Measurements from ENCODE around the gene PRDM15. TPM values are rescaled to one million over a fixed set of nuclear protein-coding genes. Genes with fewer than 3 reads are reported as not detected.

PRDM15 gene
- total RNA-seq, 1 experiment from 2014 or later, result 9.9 TPM

DNA sequence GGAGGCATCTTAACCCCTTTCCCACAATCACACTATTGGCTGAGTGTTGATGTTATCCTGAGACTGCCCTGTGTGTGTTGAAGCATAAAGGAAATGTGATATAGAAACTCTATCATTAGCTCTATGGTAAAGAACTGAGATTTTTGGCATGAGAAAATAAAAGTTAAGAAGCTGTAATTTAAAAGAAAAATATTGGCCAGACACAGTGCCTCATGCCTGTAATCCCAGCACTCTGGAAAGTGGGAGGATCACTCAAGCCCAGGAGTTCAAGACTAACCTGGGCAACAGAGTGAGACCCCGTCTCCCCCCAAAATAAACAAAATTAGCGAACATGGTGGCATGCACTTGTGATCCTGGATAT lies 98.1 kb downstream of the PRDM15 start:
- no peak overlapping the region for H3T11ph ChIP-seq (ENCODE audit: low read length)
- no peak overlapping the region for H4K91ac ChIP-seq (ENCODE audit: insufficient read length, low read depth, low read length)
- no peaks in the 10 kb centered on the region for H3K4me1 ChIP-seq (ENCODE audit: insufficient read depth, low read length)
- H3K4me3 Mint-ChIP-seq, result no peak overlapping the region
- H3K27me3 ChIP-seq (ENCODE audit: insufficient read depth, low read length), result no peaks in the 10 kb centered on the region
- H3K36me3 Mint-ChIP-seq (ENCODE audit: insufficient read depth in 1 of 3, low read depth in 3 of 3), result no peaks in the 10 kb centered on the region
- H2AFZ ChIP-seq (ENCODE audit: low read length), result no peak overlapping the region
- no peak overlapping the region for H3K4ac ChIP-seq (ENCODE audit: low read depth, low read length)
- H3K23me2 ChIP-seq (ENCODE audit: insufficient read length, low read depth, low read length, poor library complexity, severe bottlenecking), result no peaks in the 10 kb centered on the region
- no peak overlapping the region for H2BK15ac ChIP-seq (ENCODE audit: low read depth, low read length)
- H4K8ac ChIP-seq (replicated peaks; ENCODE audit: insufficient read length, low read depth, low read length), result no peak overlapping the region
- H4K5ac ChIP-seq (ENCODE audit: insufficient read length, low read depth, low read length), result no peak overlapping the region
- peaks cover 14% of the 10 kb centered on the region for H3K27me3 Mint-ChIP-seq (ENCODE audit: low read depth)
- H3K56ac ChIP-seq (ENCODE audit: insufficient read length, low read depth, low read length), result no peak overlapping the region
- H2AK5ac ChIP-seq (ENCODE audit: insufficient read length, low read length), result no peak overlapping the region
- WGBS (ENCODE audit: extremely low coverage, insufficient read length, low lambda C conversion rate), result no CpG with 5 or more reads among the region's 2 CpGs
- no peak overlapping the region for H3K14ac ChIP-seq (ENCODE audit: insufficient read depth, low read length)
- no peaks in the 10 kb centered on the region for H4K20me1 ChIP-seq (ENCODE audit: control insufficient read depth, insufficient read depth, insufficient read length)
- no peaks in the 10 kb centered on the region for H3K9me3 ChIP-seq (ENCODE audit: control insufficient read depth, low read depth, low read length)
- H2BK120ac ChIP-seq (ENCODE audit: low read depth, low read length, poor library complexity, severe bottlenecking), result no peak overlapping the region
- no peaks in the 10 kb centered on the region; a peak in 1 of 5 replicates for H3K9me3 Mint-ChIP-seq
- H3K23ac ChIP-seq (ENCODE audit: insufficient read length, low read depth, low read length), result no peak overlapping the region
- peaks cover 19 to 22% of the 10 kb centered on the region in 2 experiments for H3K4me1 Mint-ChIP-seq
- no peaks in the 10 kb centered on the region for H3K79me2 ChIP-seq (ENCODE audit: insufficient read depth, low read length)
- H2BK12ac ChIP-seq (ENCODE audit: insufficient read length, low read depth, low read length), result no peak overlapping the region
- H3K9ac ChIP-seq (ENCODE audit: extremely low read depth, insufficient read length, low read length), result no peak overlapping the region
- H3K18ac ChIP-seq (ENCODE audit: insufficient read length, low read depth, low read length), result no peak overlapping the region
- H3K27ac Mint-ChIP-seq, result no peak overlapping the region
- H3K79me1 ChIP-seq (ENCODE audit: insufficient read depth, low read depth, low read length, poor library complexity, severe bottlenecking), result no peaks in the 10 kb centered on the region
- TF ChIP-seq, protein P1, sequence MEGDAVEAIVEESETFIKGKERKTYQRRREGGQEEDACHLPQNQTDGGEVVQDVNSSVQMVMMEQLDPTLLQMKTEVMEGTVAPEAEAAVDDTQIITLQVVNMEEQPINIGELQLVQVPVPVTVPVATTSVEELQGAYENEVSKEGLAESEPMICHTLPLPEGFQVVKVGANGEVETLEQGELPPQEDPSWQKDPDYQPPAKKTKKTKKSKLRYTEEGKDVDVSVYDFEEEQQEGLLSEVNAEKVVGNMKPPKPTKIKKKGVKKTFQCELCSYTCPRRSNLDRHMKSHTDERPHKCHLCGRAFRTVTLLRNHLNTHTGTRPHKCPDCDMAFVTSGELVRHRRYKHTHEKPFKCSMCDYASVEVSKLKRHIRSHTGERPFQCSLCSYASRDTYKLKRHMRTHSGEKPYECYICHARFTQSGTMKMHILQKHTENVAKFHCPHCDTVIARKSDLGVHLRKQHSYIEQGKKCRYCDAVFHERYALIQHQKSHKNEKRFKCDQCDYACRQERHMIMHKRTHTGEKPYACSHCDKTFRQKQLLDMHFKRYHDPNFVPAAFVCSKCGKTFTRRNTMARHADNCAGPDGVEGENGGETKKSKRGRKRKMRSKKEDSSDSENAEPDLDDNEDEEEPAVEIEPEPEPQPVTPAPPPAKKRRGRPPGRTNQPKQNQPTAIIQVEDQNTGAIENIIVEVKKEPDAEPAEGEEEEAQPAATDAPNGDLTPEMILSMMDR (conservative IDR thresholded peaks at IDR 0.05), result no peak
- no peak overlapping the region for H3K4me2 ChIP-seq (ENCODE audit: insufficient read depth, insufficient read length, low read length)
- no peak for DNase-seq
- no peak overlapping the region for H2BK20ac ChIP-seq (ENCODE audit: low read depth, low read length, poor library complexity, severe bottlenecking)
- no peak overlapping the region for H2BK5ac ChIP-seq (ENCODE audit: insufficient read length, low read length)
- H3K27ac ChIP-seq (ENCODE audit: insufficient read length, low read depth, low read length), result no peak overlapping the region

Measured in H9 (cell line).